AG04450 (cell line): ENCODE measurements around the gene TNFAIP8. TPM values are rescaled to one million over a fixed set of nuclear protein-coding genes. Genes with fewer than 3 reads are reported as not detected.

ENCODE experiments used
- CTCF ChIA-PET: fragments of 300-600, 350-600 bp; formaldehyde crosslinking; extraction: SDS; loops from one replicate; lab custom pipeline; 2022; ENCODE audit warnings: antibody characterized with exemption, inconsistent platforms; lab: Charles Lee
- POLR2A ChIA-PET: fragments of 350-600 bp; formaldehyde crosslinking; extraction: SDS; loops from one replicate; lab custom pipeline; 2021; ENCODE audit warnings: antibody characterized with exemption, inconsistent platforms; lab: Yijun Ruan, JAX
- DNase-seq: peaks from one replicate; pipeline ENCODE4 v3.0.0-alpha.2; 2011; ENCODE audit warnings: low read depth, low spot score
- H3K27ac ChIP-seq: one replicate; pipeline ENCODE4 v1.5.1; 2012; ENCODE audit warnings: low read depth, low read length, control low read depth
- H3K27me3 ChIP-seq: one replicate; pipeline ENCODE4 v1.6.0; 2012; ENCODE audit warnings: low read length; ENCODE audit not compliant: control insufficient read depth, insufficient read depth
- H3K4me3 ChIP-seq: 2 replicates; pipeline ENCODE4 v1.5.1; 2011; ENCODE audit warnings: mild to moderate bottlenecking, low read depth, low read length, control low read depth
- H3K9me3 ChIP-seq: 2 replicates; pipeline ENCODE4 v1.5.1; 2012; ENCODE audit warnings: low read length; ENCODE audit not compliant: control insufficient read depth, insufficient read depth
- CTCF ChIP-seq: IDR thresholded peaks from 2 replicates; pipeline ENCODE4 v1.5.1; 2011; ENCODE audit warnings: low read depth, low read length, control low read depth, inconsistent platforms
- polyA minus RNA-seq: library from RNA; depleted of rRNA, polyadenylated mRNA; stranded (reverse); fragments of >200 nt; gene quantifications from 2 replicates; pipeline ENCODE4 v1.2.3, GENCODE V29; 2011; rRNA and poly(A)+ RNA removed
- polyA plus RNA-seq: library from polyadenylated mRNA; depleted of rRNA; stranded (reverse); fragments of >200 nt; gene quantifications from 2 replicates; pipeline ENCODE4 v1.2.3, GENCODE V29; 2011; rRNA removed

TNFAIP8 gene
- polyA plus RNA-seq (48.3 and 56.4 TPM in 2 replicates), polyA minus RNA-seq (25.1 and 36.2 TPM in 2 replicates)

GRCh38 chr5:119355685-119356611 is at the start of gene TNFAIP8:
Gene TNFAIP8 (plus strand): TSS chr5:119356019. CDS start chr5:119356091, 72 bp downstream.
- TF ChIP-seq CTCF = no peak
- Histone ChIP-seq H3K4me3 (peak within 1 kb of the TSS; percentile 82), H3K27ac (peak within 1 kb of the TSS; percentile 83), H3K9me3 (no peaks in the 10 kb centered on the region), H3K27me3 (no peaks in the 10 kb centered on the region)
- DNase-seq = no peak
- ChIA-PET POLR2A (interaction anchor here (0.6 to 2.0 kb wide), 5 partner anchors 22 to 285 kb away, joined by 3 to 7 read pairs (median 3); partner anchors contain the start of gene DMXL1), CTCF (interaction anchor here (0.6 to 4.4 kb wide), 5 partner anchors 19 to 88 kb away, joined by 3 to 23 read pairs (median 4); no protein-coding TSS in a partner anchor)

- no peaks in the 10 kb centered on the region for H3K9me3 ChIP-seq
- ChIA-PET POLR2A (no interaction called here), CTCF (interaction anchor here (1.2 kb wide), 1 partner anchor 105 kb away, joined by 3 read pairs; no protein-coding TSS in a partner anchor)
- no peak for TF ChIP-seq CTCF
- H3K27me3 ChIP-seq = no peaks in the 10 kb centered on the region
- no peak overlapping the region for H3K27ac ChIP-seq
- no peak overlapping the region for H3K4me3 ChIP-seq
- no peak for DNase-seq
Observed at GRCh38 chr5:119307170-119307569, 48.6 kb upstream of the TNFAIP8 start.

- TF ChIP-seq CTCF = no peak
- H3K27ac ChIP-seq = no peak overlapping the region
- no peaks in the 10 kb centered on the region for H3K27me3 ChIP-seq
- H3K4me3 ChIP-seq = no peak overlapping the region
- H3K9me3 ChIP-seq = no peaks in the 10 kb centered on the region
- ChIA-PET CTCF (no interaction called here), POLR2A (no interaction called here)
- no peak for DNase-seq
Observed at GRCh38 chr5:119309326-119309725, 46.5 kb upstream of the TNFAIP8 start.

- no peak overlapping the region for H3K4me3 ChIP-seq
- TF ChIP-seq CTCF = no peak
- CTCF ChIA-PET = interaction anchor here (1.0 kb wide), 1 partner anchor 101 kb away, joined by 4 read pairs; no protein-coding TSS in a partner anchor
- POLR2A ChIA-PET = interaction anchor here (2.5 kb wide), 1 partner anchor 9 kb away, joined by 7 read pairs; no protein-coding TSS in a partner anchor
- H3K27me3 ChIP-seq = no peaks in the 10 kb centered on the region
- no peaks in the 10 kb centered on the region for H3K9me3 ChIP-seq
- H3K27ac ChIP-seq = no peak overlapping the region
- DNase-seq = no peak
Observed at GRCh38 chr5:119311688-119312087, 44.1 kb upstream of the TNFAIP8 start.

GRCh38 chr5:119312403-119312802 is 43.4 kb upstream of the TNFAIP8 start:
- ChIA-PET POLR2A (interaction anchor here (2.5 kb wide), 1 partner anchor 10 kb away, joined by 7 read pairs; no protein-coding TSS in a partner anchor), CTCF (interaction anchor here (0.6 to 1.5 kb wide), 5 partner anchors 36 to 1311 kb away, joined by 5 to 8 read pairs (median 7); no protein-coding TSS in a partner anchor)
- Histone ChIP-seq H3K27me3 (no peaks in the 10 kb centered on the region), H3K27ac (no peak overlapping the region), H3K9me3 (no peaks in the 10 kb centered on the region), H3K4me3 (no peak overlapping the region)
- DNase-seq = no peak
- no peak for TF ChIP-seq CTCF
